HepG2 (cell line): ENCODE data around the gene ANKAR. TPM values are rescaled to one million over a fixed set of nuclear protein-coding genes. Genes with fewer than 3 reads are reported as not detected.

Experiments
- ARID4A ChIP-seq: sonication (generic); formaldehyde crosslinking; IDR thresholded peaks from 2 replicates; pipeline ENCODE4 v1.5.0; 2020; ENCODE audit warnings: mild to moderate bottlenecking, missing genetic modification reagents, borderline replicate concordance
- CEBPB ChIP-seq: IDR thresholded peaks from 2 replicates; pipeline ENCODE4 v1.6.1; 2011; ENCODE audit warnings: low read depth, low read length, improper control_type of control experiment, borderline replicate concordance
- DMAP1 ChIP-seq: IDR thresholded peaks from 2 replicates; pipeline ENCODE4 v1.6.1; 2016
- DRAP1 ChIP-seq: IDR thresholded peaks from 2 replicates; pipeline ENCODE4 v1.6.1; 2016; ENCODE audit warnings: missing genetic modification reagents, missing compliant biosample characterization
- HCFC1 ChIP-seq: fragments of 150-350 bp; IDR thresholded peaks from 2 replicates; pipeline ENCODE4 v1.6.1; 2014; ENCODE audit warnings: low read depth, low read length
- KDM6A ChIP-seq: IDR thresholded peaks from 2 replicates; pipeline ENCODE4 v1.6.1; 2016; ENCODE audit warnings: low read depth
- MIXL1 ChIP-seq: IDR thresholded peaks from 2 replicates; pipeline ENCODE4 v1.6.1; 2016
- REL ChIP-seq: sonication (generic); formaldehyde crosslinking; conservative IDR thresholded peaks from 2 replicates; pipeline ENCODE4 v1.8.0; 2022; ENCODE audit warnings: mild to moderate bottlenecking, missing genetic modification reagents, moderate library complexity
- SAP130 ChIP-seq: IDR thresholded peaks from 2 replicates; pipeline ENCODE4 v1.6.1; 2016; ENCODE audit warnings: low read depth
- ZBTB1 ChIP-seq: sonication (generic); formaldehyde crosslinking; IDR thresholded peaks from 2 replicates; pipeline ENCODE4 v1.4.0; 2020; ENCODE audit warnings: missing genetic modification reagents, borderline replicate concordance
- ZBTB10 ChIP-seq: sonication (generic); formaldehyde crosslinking; IDR thresholded peaks from 2 replicates; pipeline ENCODE4 v1.4.0; 2020; ENCODE audit warnings: missing genetic modification reagents, borderline replicate concordance
- ZC3H4 ChIP-seq: sonication (generic); formaldehyde crosslinking; IDR thresholded peaks from 2 replicates; pipeline ENCODE4 v1.4.0; 2020; ENCODE audit warnings: missing genetic modification reagents, borderline replicate concordance
- ZFAT ChIP-seq: sonication (generic); formaldehyde crosslinking; conservative IDR thresholded peaks from 2 replicates; pipeline ENCODE4 v1.8.1; 2023; ENCODE audit warnings: missing genetic modification reagents, inconsistent platforms
- ZFP91 ChIP-seq: sonication (generic); formaldehyde crosslinking; IDR thresholded peaks from 2 replicates; pipeline ENCODE4 v1.9.0; 2022; ENCODE audit warnings: missing genetic modification reagents, mild to moderate bottlenecking, borderline replicate concordance
- ZNF12 ChIP-seq: sonication (generic); formaldehyde crosslinking; IDR thresholded peaks from 2 replicates; pipeline ENCODE4 v1.5.0; 2020; ENCODE audit warnings: missing genetic modification reagents
- ZNF30 ChIP-seq: sonication (generic); formaldehyde crosslinking; IDR thresholded peaks from 2 replicates; pipeline ENCODE4 v1.5.0; 2020; ENCODE audit warnings: mild to moderate bottlenecking, missing genetic modification reagents
- ZNF691 ChIP-seq: sonication (generic); formaldehyde crosslinking; IDR thresholded peaks from 2 replicates; pipeline ENCODE4 v1.4.0; 2020; ENCODE audit warnings: missing genetic modification reagents, low read depth, mild to moderate bottlenecking, borderline replicate concordance
- ZNF766 ChIP-seq: sonication (generic); formaldehyde crosslinking; IDR thresholded peaks from 2 replicates; pipeline ENCODE4 v1.5.0; 2020; ENCODE audit warnings: missing genetic modification reagents, borderline replicate concordance
- ZNF781 ChIP-seq: sonication (generic); formaldehyde crosslinking; IDR thresholded peaks from 2 replicates; pipeline ENCODE4 v1.5.1; 2020; ENCODE audit warnings: borderline replicate concordance, mild to moderate bottlenecking, missing genetic modification reagents; ENCODE audit errors: not compliant biosample characterization
- polyA plus RNA-seq, 8 experiments: library from polyadenylated mRNA; depleted of rRNA in 3 of 8; stranded (reverse) in 7 of 8; unstranded in 1 of 8; fragments of >200 nt; fragmentation: Illumina TruSeq in 4 of 8; extraction: Trizol in 4 of 8; gene quantifications; 2 replicates each; pipeline versions ENCODE4 v1.2.1 to v1.2.3, GENCODE V29; 2011 to 2016; ENCODE audit warnings: low read depth in 4 of 8, missing spikeins in 1 of 8, mixed read lengths in 1 of 8; ENCODE audit not compliant: insufficient read depth in 1 of 8
- total RNA-seq, 5 experiments: library from RNA; depleted of rRNA; stranded (reverse); fragments of >200 nt; fragmentation: Illumina TruSeq; extraction: Trizol; gene quantifications; 2 replicates each; pipeline ENCODE4 v1.2.3, GENCODE V29; 2016; ENCODE audit warnings: low read depth in 1 of 5

Gene ANKAR
- total and polyA plus RNA-seq, 2 of the 13 experiments (the other 11 are each of a cell fraction or from before 2014, with no cell fraction given), result 3.6 to 5.0 TPM

- TF ChIP-seq ZFP91 (CRISPR knock-in tag) (peak; percentile 97), ZC3H4 (no peak; the same call in 1 of the 2 replicates), ZNF30 (CRISPR knock-in tag) (peak; percentile 94; the same call in 1 of the 2 replicates), MIXL1 (peak; percentile 72), HCFC1 (no peak), KDM6A (no peak), ARID4A (CRISPR knock-in tag) (peak; percentile 94), ZNF691 (CRISPR knock-in tag) (peak; percentile 89), ZBTB1 (no peak; the same call in 1 of the 2 replicates), SAP130 (CRISPR knock-in tag) (peak; percentile 85), ZNF766 (peak; percentile 99), CEBPB (no peak), ZNF12 (CRISPR knock-in tag) (0 out of 2 replicates have a peak, but pooled peaks have one; percentile 60), DRAP1 (CRISPR knock-in tag) (peak; percentile 66), DMAP1 (peak; percentile 83), ZBTB10 (CRISPR knock-in tag) (peak; percentile 80), ZFAT (CRISPR knock-in tag) (no peak), REL (peak; percentile 90; the same call in 1 of the 2 replicates), ZNF781 (CRISPR knock-in tag) (peak; percentile 89)
These were observed at the start of gene ANKAR (continued) for GRCh38 chr2:189674374-189675112.
